Mesendoderm (in vitro differentiated cells): ENCODE data around the gene RGL4.
A peak's percentile ranks its signal among the peaks of the same experiment; 100 is the strongest.

Experiments
- DNase-seq: peaks from one replicate; pipeline ENCODE4 v3.0.0; 2013
- H2AK5ac ChIP-seq: 2 replicates; pipeline ENCODE4 v1.6.1; 2013; ENCODE audit warnings: low read length, inconsistent platforms
- H2BK120ac ChIP-seq: 2 replicates; pipeline ENCODE4 v1.6.1; 2013; ENCODE audit warnings: low read depth, mild to moderate bottlenecking, low read length, moderate library complexity, mixed read lengths
- H2BK15ac ChIP-seq: replicated peaks from 2 replicates; pipeline ENCODE4 v1.6.1; 2013; ENCODE audit warnings: low read depth, mild to moderate bottlenecking, moderate library complexity
- H2BK5ac ChIP-seq: 2 replicates; pipeline ENCODE4 v1.6.1; 2013; ENCODE audit warnings: low read length, inconsistent platforms
- H3K18ac ChIP-seq: 2 replicates; pipeline ENCODE4 v1.6.1; 2013; ENCODE audit warnings: mild to moderate bottlenecking, low read length, mixed read lengths
- H3K23ac ChIP-seq: one replicate; pipeline ENCODE4 v1.6.1; 2013; ENCODE audit warnings: low read length
- H3K27ac ChIP-seq: 2 replicates; pipeline ENCODE4 v1.5.1; 2013; ENCODE audit warnings: low read depth, mild to moderate bottlenecking, inconsistent platforms, low read length, moderate library complexity
- H3K27me3 ChIP-seq: 2 replicates; pipeline ENCODE4 v1.6.1; 2013; ENCODE audit warnings: low read length, control low read depth, mild to moderate bottlenecking, inconsistent platforms; ENCODE audit not compliant: insufficient read depth, poor library complexity
- H3K36me3 ChIP-seq: 2 replicates; pipeline ENCODE4 v1.6.1; 2013; ENCODE audit warnings: low read length, inconsistent platforms; ENCODE audit not compliant: control insufficient read depth, insufficient read depth
- H3K4ac ChIP-seq: one replicate; pipeline ENCODE4 v1.6.1; 2013; ENCODE audit warnings: low read depth, mild to moderate bottlenecking, low read length, moderate library complexity
- H3K4me1 ChIP-seq: 2 replicates; pipeline ENCODE4 v1.6.1; 2013; ENCODE audit warnings: low read depth, low read length, inconsistent platforms; ENCODE audit not compliant: control insufficient read depth
- H3K4me2 ChIP-seq: 2 replicates; pipeline ENCODE4 v1.6.1; 2013; ENCODE audit warnings: low read length
- H3K4me3 ChIP-seq: 2 replicates; pipeline ENCODE4 v1.5.1; 2013; ENCODE audit warnings: mild to moderate bottlenecking, low read length
- H3K56ac ChIP-seq: one replicate; pipeline ENCODE4 v1.6.1; 2013; ENCODE audit warnings: low read length
- H3K79me1 ChIP-seq: 2 replicates; pipeline ENCODE4 v1.6.1; 2013; ENCODE audit warnings: low read length, inconsistent platforms
- H3K79me2 ChIP-seq: 2 replicates; pipeline ENCODE4 v1.6.1; 2013; ENCODE audit warnings: mild to moderate bottlenecking, low read length; ENCODE audit not compliant: control insufficient read depth, insufficient read depth
- H3K9ac ChIP-seq: 2 replicates; pipeline ENCODE4 v1.6.1; 2013; ENCODE audit warnings: low read length, inconsistent platforms
- H4K5ac ChIP-seq: one replicate; pipeline ENCODE4 v1.6.1; 2013; ENCODE audit warnings: low read length
- H4K8ac ChIP-seq: one replicate; pipeline ENCODE4 v1.6.1; 2013; ENCODE audit warnings: low read depth, mild to moderate bottlenecking, control low read depth, low read length, moderate library complexity
- WGBS: extraction: QIAGEN DNeasy Blood & Tissue Kit; methylation state at CpG from one replicate; pipeline ENCODE4 v1.1.7; 2013; ENCODE audit warnings: low lambda C conversion rate, missing lambda C conversion rate; ENCODE audit not compliant: insufficient coverage; ENCODE audit errors: extremely low coverage; 5-methylcytosine and 5-hydroxymethylcytosine counted together

The RGL4 gene

GRCh38 chr22:23692598-23693291, 1.9 kb downstream of the RGL4 start:
- peak; percentile 22 for DNase-seq
- H3K36me3 ChIP-seq, result no peaks in the 10 kb centered on the region
- WGBS, result no CpG with 5 or more reads among the region's 12 CpGs

GRCh38 chr22:23693979-23694680, 3.3 kb downstream of the RGL4 start:
- no peak overlapping the region for H3K56ac ChIP-seq
- no peak overlapping the region for H3K9ac ChIP-seq
- H3K27ac ChIP-seq, result no peak overlapping the region
- H3K36me3 ChIP-seq, result no peaks in the 10 kb centered on the region
- no peaks in the 10 kb centered on the region for H3K79me2 ChIP-seq
- H4K8ac ChIP-seq, result no peak overlapping the region
- H3K4me1 ChIP-seq, result no peaks in the 10 kb centered on the region
- H2AK5ac ChIP-seq, result no peak overlapping the region
- H4K5ac ChIP-seq, result no peak overlapping the region
- no peak overlapping the region for H2BK15ac ChIP-seq
- H3K4me2 ChIP-seq, result no peak overlapping the region
- H3K23ac ChIP-seq, result no peak overlapping the region
- H3K4me3 ChIP-seq, result no peak overlapping the region
- H3K4ac ChIP-seq, result no peak overlapping the region
- no CpG with 5 or more reads among the region's 11 CpGs for WGBS
- H3K27me3 ChIP-seq, result no peaks in the 10 kb centered on the region
- no peak overlapping the region for H2BK5ac ChIP-seq
- no peak overlapping the region for H2BK120ac ChIP-seq
- H3K18ac ChIP-seq, result no peak overlapping the region
- no peaks in the 10 kb centered on the region for H3K79me1 ChIP-seq
- DNase-seq, result no peak

More at GRCh38 chr22:23692598-23693291, 1.9 kb downstream of the RGL4 start:
- Histone ChIP-seq H4K5ac (no peak overlapping the region), H2BK5ac (no peak overlapping the region), H4K8ac (no peak overlapping the region), H3K4me1 (no peaks in the 10 kb centered on the region), H3K4ac (no peak overlapping the region), H3K23ac (no peak overlapping the region), H3K18ac (no peak overlapping the region), H3K56ac (no peak overlapping the region), H2AK5ac (no peak overlapping the region), H2BK120ac (no peak overlapping the region), H3K27me3 (no peaks in the 10 kb centered on the region), H3K79me1 (no peaks in the 10 kb centered on the region), H2BK15ac (no peak overlapping the region), H3K4me2 (no peak overlapping the region), H3K79me2 (no peaks in the 10 kb centered on the region), H3K27ac (no peak overlapping the region), H3K9ac (no peak overlapping the region), H3K4me3 (no peak overlapping the region)

GRCh38 chr22:23695141-23695540, 4.3 kb downstream of the RGL4 start:
- Histone ChIP-seq H3K56ac (no peak overlapping the region), H3K36me3 (no peaks in the 10 kb centered on the region), H4K8ac (no peak overlapping the region), H3K23ac (no peak overlapping the region), H2BK120ac (no peak overlapping the region), H4K5ac (no peak overlapping the region), H3K18ac (no peak overlapping the region), H3K79me1 (no peaks in the 10 kb centered on the region), H3K4me2 (no peak overlapping the region), H3K79me2 (no peaks in the 10 kb centered on the region), H3K4ac (no peak overlapping the region), H2BK5ac (no peak overlapping the region), H3K4me3 (no peak overlapping the region), H3K27me3 (no peaks in the 10 kb centered on the region), H2BK15ac (no peak overlapping the region), H3K9ac (no peak overlapping the region), H3K4me1 (no peaks in the 10 kb centered on the region), H2AK5ac (no peak overlapping the region), H3K27ac (no peak overlapping the region)
- no CpG with 5 or more reads among the region's 3 CpGs for WGBS
- DNase-seq, result no peak

GRCh38 chr22:23695571-23696325, 4.9 kb downstream of the RGL4 start:
- H2BK5ac ChIP-seq, result no peak overlapping the region
- no peak overlapping the region for H3K27ac ChIP-seq
- H2BK15ac ChIP-seq, result no peak overlapping the region
- no peak overlapping the region for H2AK5ac ChIP-seq
- no peak overlapping the region for H3K18ac ChIP-seq
- no peak overlapping the region for H3K23ac ChIP-seq
- no peak overlapping the region for H4K8ac ChIP-seq
- no peak overlapping the region for H3K4me3 ChIP-seq
- H3K9ac ChIP-seq, result no peak overlapping the region
- no peaks in the 10 kb centered on the region for H3K27me3 ChIP-seq
- no peak overlapping the region for H2BK120ac ChIP-seq
- H3K36me3 ChIP-seq, result peaks cover 3% of the 10 kb centered on the region
- no peak overlapping the region for H3K56ac ChIP-seq
- H4K5ac ChIP-seq, result no peak overlapping the region
- WGBS, result no CpG with 5 or more reads among the region's 19 CpGs
- DNase-seq, result no peak
- no peaks in the 10 kb centered on the region for H3K4me1 ChIP-seq
- H3K79me2 ChIP-seq, result no peaks in the 10 kb centered on the region
- no peak overlapping the region for H3K4ac ChIP-seq
- H3K4me2 ChIP-seq, result no peak overlapping the region
- peaks cover 2% of the 10 kb centered on the region for H3K79me1 ChIP-seq

GRCh38 chr22:23696326-23696851, 5.6 kb downstream of the RGL4 start:
- Histone ChIP-seq H3K79me1 (peaks cover 2% of the 10 kb centered on the region), H4K5ac (no peak overlapping the region), H2BK15ac (no peak overlapping the region), H3K4me2 (no peak overlapping the region), H3K23ac (no peak overlapping the region), H2BK120ac (no peak overlapping the region), H3K9ac (no peak overlapping the region), H4K8ac (no peak overlapping the region), H2AK5ac (no peak overlapping the region), H3K4me1 (no peaks in the 10 kb centered on the region), H3K4ac (no peak overlapping the region), H3K79me2 (no peaks in the 10 kb centered on the region), H3K18ac (no peak overlapping the region), H2BK5ac (no peak overlapping the region), H3K4me3 (no peak overlapping the region), H3K56ac (no peak overlapping the region), H3K27ac (no peak overlapping the region), H3K27me3 (no peaks in the 10 kb centered on the region), H3K36me3 (peaks cover 3% of the 10 kb centered on the region)
- WGBS, result no CpG with 5 or more reads among the region's 13 CpGs
- DNase-seq, result no peak
